Hepatocyte (in vitro differentiated cells): Measurements from ENCODE around the gene METAP2. TPM values are rescaled to one million over a fixed set of nuclear protein-coding genes. Genes with fewer than 3 reads are reported as not detected.
A peak's percentile ranks its signal among the peaks of the same experiment; 100 is the strongest.

Experiments
- DNase-seq: peaks from one replicate; pipeline ENCODE4 v3.0.0-alpha.2; 2016; ENCODE audit warnings: low spot score
- H2AFZ ChIP-seq: fragments of 200-600 bp; sonication (generic); 2 replicates; pipeline ENCODE4 v1.6.0; 2016; ENCODE audit warnings: antibody characterized with exemption, mild to moderate bottlenecking
- H3K27ac ChIP-seq: fragments of 200-600 bp; sonication (generic); 2 replicates; pipeline ENCODE4 v1.5.1; 2016; ENCODE audit warnings: mild to moderate bottlenecking
- H3K27me3 ChIP-seq: fragments of 200-600 bp; sonication (generic); 2 replicates; pipeline ENCODE4 v1.6.1; 2016
- H3K36me3 ChIP-seq: fragments of 200-600 bp; sonication (generic); replicated peaks from 2 replicates; pipeline ENCODE4 v1.5.1; 2016; ENCODE audit warnings: low read depth; ENCODE audit not compliant: insufficient read depth
- H3K4me1 ChIP-seq: fragments of 200-600 bp; sonication (generic); 2 replicates; pipeline ENCODE4 v1.5.1; 2016; ENCODE audit warnings: mild to moderate bottlenecking, moderate library complexity; ENCODE audit not compliant: insufficient read depth
- H3K4me2 ChIP-seq: fragments of 200-600 bp; sonication (generic); 2 replicates; pipeline ENCODE4 v1.6.0; 2016
- H3K4me3 ChIP-seq: fragments of 200-600 bp; sonication (generic); 2 replicates; pipeline ENCODE4 v1.5.1; 2016; ENCODE audit warnings: mild to moderate bottlenecking
- H3K79me2 ChIP-seq: fragments of 200-600 bp; sonication (generic); 2 replicates; pipeline ENCODE4 v1.6.0; 2017; ENCODE audit warnings: mild to moderate bottlenecking
- H3K9me2 ChIP-seq: fragments of 200-600 bp; sonication (generic); replicated peaks from 2 replicates; pipeline ENCODE4 v1.6.0; 2017; ENCODE audit warnings: mild to moderate bottlenecking; ENCODE audit not compliant: insufficient read depth
- H3K9me3 ChIP-seq: fragments of 200-600 bp; sonication (generic); 2 replicates; pipeline ENCODE4 v1.5.1; 2016; ENCODE audit warnings: low read depth, mild to moderate bottlenecking
- H4K20me1 ChIP-seq: fragments of 200-600 bp; sonication (generic); 2 replicates; pipeline ENCODE4 v1.6.0; 2016; ENCODE audit warnings: mild to moderate bottlenecking; ENCODE audit not compliant: insufficient read depth, poor library complexity, severe bottlenecking
- EZH2 ChIP-seq: fragments of 200-600 bp; sonication (generic); IDR thresholded peaks from 2 replicates; pipeline ENCODE4 v1.6.1; 2016; ENCODE audit warnings: antibody characterized with exemption, mild to moderate bottlenecking, borderline replicate concordance
- EZH2phosphoT487 ChIP-seq: fragments of 200-600 bp; sonication (generic); IDR thresholded peaks from one replicate; pipeline ENCODE4 v1.6.1; 2018; ENCODE audit warnings: antibody characterized with exemption, mild to moderate bottlenecking, low read depth, moderate library complexity; ENCODE audit not compliant: unreplicated experiment, severe bottlenecking
- WGBS: methylation state at CpG from one replicate; pipeline ENCODE4 v1.1.6; 2016; ENCODE audit warnings: low lambda C conversion rate; ENCODE audit errors: missing lambda C conversion rate; 5-methylcytosine and 5-hydroxymethylcytosine counted together
- polyA plus RNA-seq: library from polyadenylated mRNA; unstranded; fragments of >200 nt; fragmentation: Nextera tagmentation; extraction: Ambion mirVana; gene quantifications from 2 replicates; pipeline ENCODE4 v1.2.1, GENCODE V29; 2016
- total RNA-seq: library from RNA; depleted of rRNA; stranded (reverse); fragments of >200 nt; gene quantifications from 2 replicates; pipeline ENCODE4 v1.2.3, GENCODE V29; 2014
- TF ChIP-seq, protein P1 (sequence below): fragments of 200-600 bp; sonication (generic); IDR thresholded peaks from 2 replicates; pipeline ENCODE4 v1.5.1; 2016; ENCODE audit warnings: antibody characterized with exemption, mild to moderate bottlenecking; ENCODE audit not compliant: poor library complexity

The METAP2 gene
- total and polyA plus RNA-seq, 2 experiments from 2014 or later = 44.7 to 69.7 TPM

DNA sequence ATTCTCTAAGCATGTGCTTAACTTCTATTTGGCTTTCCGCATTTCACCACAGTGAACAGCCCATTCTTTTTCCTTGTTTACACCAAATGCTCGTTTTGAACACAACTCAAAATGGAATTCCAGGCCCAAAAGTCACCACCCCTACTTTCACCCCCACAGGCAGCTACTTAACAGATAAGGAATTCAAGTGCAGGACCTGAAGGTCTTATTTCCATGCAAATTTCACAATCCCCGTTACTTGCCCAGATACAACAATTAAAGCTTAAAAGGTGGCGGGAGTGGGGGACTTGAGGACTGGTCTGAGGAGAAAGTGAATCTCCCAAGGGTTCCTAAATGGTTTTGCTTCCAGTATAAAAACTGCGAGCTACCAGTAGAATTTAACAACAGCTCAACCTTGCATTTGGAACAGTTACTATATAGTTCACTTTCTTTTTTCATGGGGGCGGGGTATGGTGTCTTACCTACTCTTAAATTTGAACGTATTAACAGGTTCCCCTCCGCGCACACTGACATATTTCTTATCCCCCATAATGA lies 73.6 kb downstream of the METAP2 start:
- 10% methylated on average over 9 of the region's 9 CpGs for WGBS
- Histone ChIP-seq H3K9me3 (peaks cover 5% of the 10 kb centered on the region), H3K9me2 (no peaks in the 10 kb centered on the region), H3K4me3 (no peak overlapping the region), H4K20me1 (no peaks in the 10 kb centered on the region), H2AFZ (peak overlapping the region; percentile 88), H3K4me1 (no peaks in the 10 kb centered on the region), H3K36me3 (no peaks in the 10 kb centered on the region), H3K4me2 (peak overlapping the region; percentile 96), H3K27ac (no peak overlapping the region), H3K79me2 (no peaks in the 10 kb centered on the region), H3K27me3 (peaks cover 64% of the 10 kb centered on the region)
- DNase-seq = no peak
- TF ChIP-seq, protein P1, sequence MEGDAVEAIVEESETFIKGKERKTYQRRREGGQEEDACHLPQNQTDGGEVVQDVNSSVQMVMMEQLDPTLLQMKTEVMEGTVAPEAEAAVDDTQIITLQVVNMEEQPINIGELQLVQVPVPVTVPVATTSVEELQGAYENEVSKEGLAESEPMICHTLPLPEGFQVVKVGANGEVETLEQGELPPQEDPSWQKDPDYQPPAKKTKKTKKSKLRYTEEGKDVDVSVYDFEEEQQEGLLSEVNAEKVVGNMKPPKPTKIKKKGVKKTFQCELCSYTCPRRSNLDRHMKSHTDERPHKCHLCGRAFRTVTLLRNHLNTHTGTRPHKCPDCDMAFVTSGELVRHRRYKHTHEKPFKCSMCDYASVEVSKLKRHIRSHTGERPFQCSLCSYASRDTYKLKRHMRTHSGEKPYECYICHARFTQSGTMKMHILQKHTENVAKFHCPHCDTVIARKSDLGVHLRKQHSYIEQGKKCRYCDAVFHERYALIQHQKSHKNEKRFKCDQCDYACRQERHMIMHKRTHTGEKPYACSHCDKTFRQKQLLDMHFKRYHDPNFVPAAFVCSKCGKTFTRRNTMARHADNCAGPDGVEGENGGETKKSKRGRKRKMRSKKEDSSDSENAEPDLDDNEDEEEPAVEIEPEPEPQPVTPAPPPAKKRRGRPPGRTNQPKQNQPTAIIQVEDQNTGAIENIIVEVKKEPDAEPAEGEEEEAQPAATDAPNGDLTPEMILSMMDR = no peak
- no peak for TF ChIP-seq EZH2
- TF ChIP-seq EZH2phosphoT487 = no peak

DNA sequence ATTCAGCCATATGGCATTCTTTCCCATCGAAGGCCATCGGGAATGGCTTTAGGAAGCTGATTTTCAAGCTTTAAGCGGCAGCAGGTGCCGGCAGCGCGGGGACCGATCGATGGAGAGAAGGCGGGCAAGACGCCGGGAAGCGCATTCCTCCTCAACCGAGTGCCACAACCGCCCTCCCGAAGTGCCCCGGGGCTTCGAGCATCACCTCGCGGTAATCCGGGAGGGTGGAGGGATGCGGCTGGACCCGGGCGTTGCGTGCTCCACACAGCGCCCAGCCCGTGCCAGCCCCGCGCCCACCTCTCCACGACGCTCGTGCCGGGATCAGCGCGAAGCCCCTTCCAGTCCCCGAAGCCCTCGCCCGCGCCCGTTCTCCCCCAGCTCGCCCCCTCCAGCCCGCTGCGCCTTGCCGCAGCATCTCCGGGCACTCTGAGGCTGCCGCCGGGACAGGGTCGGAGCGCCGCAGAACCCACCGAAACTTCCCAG lies 74.1 kb downstream of the METAP2 start:
- peak overlapping the region; percentile 88 for H2AFZ ChIP-seq
- 2% methylated on average over 25 of the region's 50 CpGs for WGBS
- no peaks in the 10 kb centered on the region for H3K9me2 ChIP-seq
- peaks cover 5% of the 10 kb centered on the region for H3K9me3 ChIP-seq
- H3K4me1 ChIP-seq = no peaks in the 10 kb centered on the region
- TF ChIP-seq EZH2phosphoT487 (no peak), EZH2 (peak; percentile 86)
- TF ChIP-seq, protein P1 = no peak
- peak; percentile 24 for DNase-seq
- H3K36me3 ChIP-seq = no peaks in the 10 kb centered on the region
- H3K27ac ChIP-seq = no peak overlapping the region
- peak overlapping the region; percentile 72 for H3K4me3 ChIP-seq
- peaks cover 64% of the 10 kb centered on the region for H3K27me3 ChIP-seq
- no peaks in the 10 kb centered on the region for H3K79me2 ChIP-seq
- peak overlapping the region; percentile 96 for H3K4me2 ChIP-seq
- no peaks in the 10 kb centered on the region for H4K20me1 ChIP-seq

DNA sequence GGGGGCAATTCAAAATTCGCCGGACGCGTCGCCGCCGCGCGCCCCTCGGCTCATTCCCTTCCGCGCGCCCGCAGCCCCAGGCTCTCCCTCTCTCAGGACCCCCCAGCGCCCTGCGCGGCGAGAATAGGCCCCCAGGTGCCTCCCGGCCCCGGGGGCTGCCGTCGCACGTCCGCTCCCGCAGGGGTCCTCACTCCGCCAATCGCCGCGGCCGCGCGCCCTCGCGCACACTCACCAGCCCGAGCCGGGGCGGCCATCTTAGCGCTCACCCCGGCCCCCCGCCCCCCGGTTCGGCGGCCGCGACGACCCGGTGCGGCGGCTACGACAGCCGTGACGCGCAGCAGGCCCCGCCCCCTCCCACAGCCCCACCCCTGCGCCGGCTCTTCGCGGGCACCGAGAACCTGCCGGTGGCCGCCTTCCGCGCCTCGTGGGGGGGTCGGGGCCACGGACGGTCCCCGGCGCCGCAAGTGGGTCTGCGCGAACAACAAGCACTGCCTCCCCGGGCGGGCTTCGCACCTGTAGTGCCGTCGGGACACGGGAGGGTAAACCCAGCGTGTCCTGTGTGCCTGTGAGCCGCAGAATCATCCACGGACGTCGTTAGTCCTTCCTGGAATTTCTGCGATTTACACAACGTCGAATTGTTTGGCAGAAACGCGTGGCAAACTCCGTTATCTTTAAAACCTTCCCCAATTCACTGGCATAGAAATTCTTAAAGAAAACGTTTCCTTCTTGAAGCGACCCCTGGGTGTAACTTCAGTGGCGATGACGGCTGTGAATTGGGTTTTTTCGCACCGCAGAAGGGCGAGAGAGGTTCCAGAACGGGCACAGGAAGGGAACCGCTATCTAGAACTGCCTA lies 74.8 kb downstream of the METAP2 start:
- Histone ChIP-seq H3K4me1 (no peaks in the 10 kb centered on the region), H3K9me2 (no peaks in the 10 kb centered on the region), H3K79me2 (no peaks in the 10 kb centered on the region), H3K27me3 (peaks cover 64% of the 10 kb centered on the region), H3K4me2 (peak overlapping the region; percentile 96), H3K4me3 (peak overlapping the region; percentile 72), H3K27ac (no peak overlapping the region), H3K36me3 (no peaks in the 10 kb centered on the region), H3K9me3 (peaks cover 5% of the 10 kb centered on the region), H2AFZ (peak overlapping the region; percentile 88), H4K20me1 (no peaks in the 10 kb centered on the region)
- WGBS = 4% methylated on average over 45 of the region's 98 CpGs
- DNase-seq = peak; percentile 71
- TF ChIP-seq, protein P1 = no peak
- TF ChIP-seq EZH2 = peak; percentile 72
